Measurements from ENCODE around the gene LGALS8.

The LGALS8 gene

GRCh38 chr1:236535190-236535589 is 11.4 kb downstream of the LGALS8 start:
- H4K20me1 ChIP-seq (ENCODE audit: insufficient read depth, low read length, poor library complexity, severe bottlenecking): no peaks in the 10 kb centered on the region
- no peaks in the 10 kb centered on the region for H3K9me3 ChIP-seq (ENCODE audit: insufficient read depth, low read depth, low read length)
- H3K27me3 ChIP-seq (ENCODE audit: insufficient read depth, low read length, poor library complexity, severe bottlenecking): no peaks in the 10 kb centered on the region
- no peaks in the 10 kb centered on the region for H3K9me2 ChIP-seq (replicated peaks; ENCODE audit: low read depth, low read length)
- no peak overlapping the region for H2AFZ ChIP-seq (ENCODE audit: low read length)
- H3K9ac ChIP-seq (ENCODE audit: low read depth, low read length, poor library complexity, severe bottlenecking): no peak overlapping the region
- no peaks in the 10 kb centered on the region for H3K4me1 ChIP-seq (ENCODE audit: insufficient read depth, low read length, poor library complexity, severe bottlenecking)
- no peaks in the 10 kb centered on the region for H3F3A ChIP-seq (ENCODE audit: low read depth)
- no peak overlapping the region for H3K4me2 ChIP-seq (ENCODE audit: low read depth, low read length, poor library complexity, severe bottlenecking)
- TF ChIP-seq CTCF (conservative IDR thresholded peaks at IDR 0.05; ENCODE audit: low read length) (no peak), EZH2phosphoT487 (IDR thresholded peaks at IDR 0.05; ENCODE audit: borderline replicate concordance) (no peak)
- H3K79me2 ChIP-seq (ENCODE audit: insufficient read depth, low read length): peaks cover 6% of the 10 kb centered on the region; the same call in 1 of the 2 replicates
- H3K4me3 ChIP-seq (ENCODE audit: low read length, poor library complexity, severe bottlenecking): no peak overlapping the region
- H3K36me3 ChIP-seq (ENCODE audit: insufficient read depth, low read length): peaks cover 20% of the 10 kb centered on the region; the same call in 1 of the 2 replicates

- H3K4me3 ChIP-seq (ENCODE audit: low read length, poor library complexity, severe bottlenecking): no peak overlapping the region
- no peaks in the 10 kb centered on the region for H3K27me3 ChIP-seq (ENCODE audit: insufficient read depth, low read length, poor library complexity, severe bottlenecking)
- H3K9me3 ChIP-seq (ENCODE audit: insufficient read depth, low read depth, low read length): no peaks in the 10 kb centered on the region
- H3K9ac ChIP-seq (ENCODE audit: low read depth, low read length, poor library complexity, severe bottlenecking): no peak overlapping the region
- no peak overlapping the region for H3K4me2 ChIP-seq (ENCODE audit: low read depth, low read length, poor library complexity, severe bottlenecking)
- peaks cover 6% of the 10 kb centered on the region; the same call in 1 of the 2 replicates for H3K79me2 ChIP-seq (ENCODE audit: insufficient read depth, low read length)
- no peaks in the 10 kb centered on the region for H3K9me2 ChIP-seq (replicated peaks; ENCODE audit: low read depth, low read length)
- H2AFZ ChIP-seq (ENCODE audit: low read length): no peak overlapping the region
- H4K20me1 ChIP-seq (ENCODE audit: insufficient read depth, low read length, poor library complexity, severe bottlenecking): no peaks in the 10 kb centered on the region
- H3K4me1 ChIP-seq (ENCODE audit: insufficient read depth, low read length, poor library complexity, severe bottlenecking): no peaks in the 10 kb centered on the region
- no peaks in the 10 kb centered on the region for H3F3A ChIP-seq (ENCODE audit: low read depth)
- H3K36me3 ChIP-seq (ENCODE audit: insufficient read depth, low read length): peaks cover 25% of the 10 kb centered on the region; the same call in 1 of the 2 replicates
- TF ChIP-seq EZH2phosphoT487 (IDR thresholded peaks at IDR 0.05; ENCODE audit: borderline replicate concordance) (no peak), CTCF (conservative IDR thresholded peaks at IDR 0.05; ENCODE audit: low read length) (no peak)
Measured at GRCh38 chr1:236535662-236536161, 11.9 kb downstream of the LGALS8 start.

- Histone ChIP-seq H3K79me2 (ENCODE audit: insufficient read depth, low read length) (peaks cover 6% of the 10 kb centered on the region; the same call in 1 of the 2 replicates), H2AFZ (ENCODE audit: low read length) (no peak overlapping the region), H3K4me2 (ENCODE audit: low read depth, low read length, poor library complexity, severe bottlenecking) (no peak overlapping the region), H3K9ac (ENCODE audit: low read depth, low read length, poor library complexity, severe bottlenecking) (no peak overlapping the region), H3K27me3 (ENCODE audit: insufficient read depth, low read length, poor library complexity, severe bottlenecking) (no peaks in the 10 kb centered on the region), H4K20me1 (ENCODE audit: insufficient read depth, low read length, poor library complexity, severe bottlenecking) (no peaks in the 10 kb centered on the region), H3K9me2 (replicated peaks; ENCODE audit: low read depth, low read length) (no peaks in the 10 kb centered on the region), H3K36me3 (ENCODE audit: insufficient read depth, low read length) (peaks cover 29% of the 10 kb centered on the region; the same call in 1 of the 2 replicates), H3K9me3 (ENCODE audit: insufficient read depth, low read depth, low read length) (no peaks in the 10 kb centered on the region), H3F3A (ENCODE audit: low read depth) (no peaks in the 10 kb centered on the region), H3K4me1 (ENCODE audit: insufficient read depth, low read length, poor library complexity, severe bottlenecking) (no peaks in the 10 kb centered on the region), H3K4me3 (ENCODE audit: low read length, poor library complexity, severe bottlenecking) (no peak overlapping the region)
- TF ChIP-seq CTCF (conservative IDR thresholded peaks at IDR 0.05; ENCODE audit: low read length): no peak
- no peak for TF ChIP-seq EZH2phosphoT487 (IDR thresholded peaks at IDR 0.05; ENCODE audit: borderline replicate concordance)
Measured at GRCh38 chr1:236536540-236536939, 12.8 kb downstream of the LGALS8 start.

Measured in Loucy (cell line).